ENCODE results near the gene IGFALS. TPM values are rescaled to one million over a fixed set of nuclear protein-coding genes. Genes with fewer than 3 reads are reported as not detected.

The IGFALS gene
- total RNA-seq, 1 donor from 2014 or later, result 0.12 TPM

- Mint-ChIP-seq H3K9me3 (ENCODE audit: low read depth) (no peaks in the 10 kb centered on the region), H3K27ac (ENCODE audit: unreplicated experiment) (no peak overlapping the region), H3K4me3 (ENCODE audit: unreplicated experiment) (no peak overlapping the region), H3K36me3 (ENCODE audit: low read depth) (peaks cover 2% of the 10 kb centered on the region), H3K27me3 (ENCODE audit: low read depth) (no peaks in the 10 kb centered on the region), H3K4me1 (ENCODE audit: low read depth) (peaks cover 18% of the 10 kb centered on the region)
- no peak for TF ChIP-seq CTCF (IDR thresholded peaks at IDR 0.05)
- peak; percentile 86 for DNase-seq (ENCODE audit: low spot score)
Measured at GRCh38 chr16:1740781-1741490, 52.6 kb downstream of the IGFALS start.

Other genes with a start within 250 kb of the IGFALS start
- gene IFT140, start 181.6 kb downstream of the IGFALS start, total RNA-seq, result 15.0 to 23.2 TPM (median 17.8 TPM) in 3 replicates
- gene CRAMP1, start 181.3 kb downstream of the IGFALS start, total RNA-seq, result 17.8 to 21.2 TPM (median 20.5 TPM) in 3 replicates
- gene JPT2, start 115.4 kb downstream of the IGFALS start, total RNA-seq, result 59.2 to 65.9 TPM (median 63.0 TPM) in 3 replicates
- gene MAPK8IP3, start 87.5 kb downstream of the IGFALS start, total RNA-seq, result 53.8 to 66.0 TPM (median 56.4 TPM) in 3 replicates
- 51.0 to 62.9 TPM (median 53.8 TPM) in 3 replicates for gene NME3, start 22.2 kb downstream of the IGFALS start, total RNA-seq
- 16.9 to 28.4 TPM (median 19.7 TPM) in 3 replicates for gene EME2, start 20.9 kb downstream of the IGFALS start, total RNA-seq
- gene MRPS34, start 20.6 kb downstream of the IGFALS start, total RNA-seq, result 54.5 to 78.7 TPM (median 60.4 TPM) in 3 replicates
- 30.8 to 32.1 TPM (median 31.5 TPM) in 3 replicates for gene SPSB3, start 11.1 kb downstream of the IGFALS start, total RNA-seq
- 36.5 to 46.0 TPM (median 40.7 TPM) in 3 replicates for gene NUBP2, start 10.7 kb downstream of the IGFALS start, total RNA-seq
- gene HAGH, start 33.1 kb upstream of the IGFALS start, total RNA-seq, result 46.5 to 56.7 TPM (median 55.1 TPM) in 3 replicates
- gene FAHD1, start 33.5 kb upstream of the IGFALS start, total RNA-seq, result 25.8 to 27.1 TPM (median 25.9 TPM) in 3 replicates
- 1.1 to 1.3 TPM (median 1.2 TPM) in 3 replicates for gene MEIOB, start 78.5 kb upstream of the IGFALS start, total RNA-seq
- not detected in 3 replicates for gene HS3ST6, start 124.7 kb upstream of the IGFALS start, total RNA-seq
- gene MSRB1, start 149.5 kb upstream of the IGFALS start, total RNA-seq, result 18.3 to 19.1 TPM (median 18.8 TPM) in 3 replicates
- not detected in 3 replicates for gene RPL3L, start 161.0 kb upstream of the IGFALS start, total RNA-seq
- 97.9 to 131 TPM (median 110 TPM) in 3 replicates for gene NDUFB10, start 165.8 kb upstream of the IGFALS start, total RNA-seq
- gene RPS2, start 171.1 kb upstream of the IGFALS start, total RNA-seq, result 1,605 to 1,878 TPM (median 1,662 TPM) in 3 replicates
- not detected in 3 replicates for gene RNF151, start 173.2 kb upstream of the IGFALS start, total RNA-seq
- gene TBL3, start 178.3 kb upstream of the IGFALS start, total RNA-seq, result 20.9 to 40.1 TPM (median 21.6 TPM) in 3 replicates
- gene NOXO1, start 187.8 kb upstream of the IGFALS start, total RNA-seq, result 0.25 to 0.48 TPM (median 0.26 TPM) in 3 replicates
- gene GFER, start 190.5 kb upstream of the IGFALS start, total RNA-seq, result 17.0 to 19.7 TPM (median 17.5 TPM) in 3 replicates
- 0.39 to 0.74 TPM (median 0.67 TPM) in 3 replicates for gene SYNGR3, start 196.3 kb upstream of the IGFALS start, total RNA-seq
- 39.0 to 43.4 TPM (median 41.7 TPM) in 3 replicates for gene ZNF598, start 216.1 kb upstream of the IGFALS start, total RNA-seq
- 1.1 to 3.7 TPM (median 2.5 TPM) in 3 replicates for gene NPW, start 226.1 kb upstream of the IGFALS start, total RNA-seq
- 61.5 to 89.4 TPM (median 87.0 TPM) in 3 replicates for gene NHERF2, start 233.2 kb upstream of the IGFALS start, total RNA-seq

Data from chondrocyte (in vitro differentiated cells).